ENCODE measurements around the gene COG7.
"Not testable (repeated sequence)": the region's sequence is repeated elsewhere in the genome, so short reads cannot be mapped to it uniquely, and the experiment has no call there.

COG7 gene

DNA sequence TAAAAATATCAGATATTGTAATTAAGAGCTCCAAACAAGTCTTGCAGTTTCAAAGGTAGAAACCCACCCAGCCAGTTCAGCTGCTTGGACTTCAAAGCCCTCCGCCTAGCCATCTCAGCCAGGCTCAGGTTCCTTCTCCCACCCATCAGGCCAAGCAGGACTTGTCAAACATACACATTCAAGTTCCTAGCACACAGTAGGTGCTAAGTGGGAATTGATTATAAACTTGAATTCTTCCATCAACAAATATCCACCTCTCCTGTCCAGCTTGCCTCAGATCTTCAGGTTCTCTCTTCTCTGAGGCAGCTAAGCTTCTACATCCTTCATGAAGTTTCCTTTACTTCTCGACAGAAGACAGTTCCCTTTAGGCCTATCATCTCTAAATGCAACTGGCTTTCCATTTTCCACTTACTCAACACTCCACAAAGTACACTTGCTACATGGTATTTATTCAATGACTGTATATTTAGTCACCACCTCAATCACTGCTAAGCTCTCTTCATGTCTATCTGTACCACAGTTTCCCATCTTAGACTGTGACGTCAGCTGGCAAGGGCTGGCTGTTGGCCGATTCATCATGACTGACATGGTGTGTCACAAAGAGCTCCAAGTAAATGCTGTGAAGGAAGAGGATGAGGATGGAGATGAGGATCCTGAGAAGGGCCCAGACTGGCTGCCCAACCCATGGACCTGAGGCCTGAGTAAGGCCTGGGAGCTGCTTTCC lies 13.3 kb upstream of the COG7 start:
- no peak for DNase-seq

DNA sequence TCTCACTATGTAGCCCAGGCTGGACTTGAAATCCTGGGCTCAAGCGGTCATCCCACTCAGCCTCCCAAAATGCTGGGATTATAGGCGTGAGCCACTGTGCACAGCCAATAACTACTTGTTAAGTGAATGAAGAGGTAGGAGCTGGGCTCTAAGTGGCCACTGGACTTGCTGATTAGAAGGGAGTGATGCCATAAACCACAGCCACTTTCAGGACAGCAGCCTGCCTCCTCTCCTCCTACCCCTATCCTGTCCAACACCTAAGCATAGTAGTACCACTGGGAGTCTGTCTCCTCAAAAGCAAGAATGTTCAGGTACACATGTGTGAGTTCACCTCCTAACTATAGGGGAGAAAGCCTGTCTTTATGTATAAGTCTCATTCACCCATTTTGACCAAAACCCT lies 12.2 kb upstream of the COG7 start:
- no peak for DNase-seq

DNA sequence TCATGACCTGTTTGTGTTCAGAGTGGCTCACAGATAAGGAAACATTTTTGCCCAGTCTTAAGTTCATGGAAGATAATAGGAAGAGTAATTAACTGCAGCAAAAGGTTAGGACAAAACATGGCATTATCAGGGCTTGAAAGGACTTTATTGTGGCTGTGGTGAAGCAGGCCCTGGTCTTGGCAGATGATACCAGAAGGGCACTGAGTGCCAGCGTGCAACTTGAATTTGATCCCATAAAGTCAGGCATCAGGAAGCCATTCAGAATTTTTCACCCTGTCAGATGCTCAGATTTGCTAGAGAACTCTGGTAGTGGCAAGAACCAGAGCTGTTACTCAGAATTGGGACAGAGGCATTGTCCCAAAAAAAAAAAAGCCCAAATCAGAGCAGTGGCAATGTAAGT lies 11.2 kb upstream of the COG7 start:
- DNase-seq = no peak

DNA sequence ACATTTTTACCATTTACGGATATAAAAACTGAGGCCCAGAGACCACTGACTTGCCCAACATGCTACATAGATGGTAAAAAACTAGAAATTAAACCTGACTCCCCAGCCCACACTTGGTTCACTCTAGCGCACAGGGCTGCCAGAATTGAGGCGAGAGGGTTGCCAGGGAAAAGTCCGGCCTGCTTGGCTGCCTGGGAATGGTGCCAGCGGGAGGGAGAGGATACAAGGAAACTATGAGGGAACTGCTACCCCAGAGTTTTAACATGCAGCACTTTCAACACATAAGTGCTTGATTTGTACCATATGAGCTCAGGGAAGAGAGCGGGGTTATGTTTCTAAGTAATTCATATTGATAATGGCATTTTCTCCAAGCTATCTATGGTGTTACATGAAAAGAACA lies 10.0 kb upstream of the COG7 start:
- DNase-seq = not testable (repeated sequence)

DNA sequence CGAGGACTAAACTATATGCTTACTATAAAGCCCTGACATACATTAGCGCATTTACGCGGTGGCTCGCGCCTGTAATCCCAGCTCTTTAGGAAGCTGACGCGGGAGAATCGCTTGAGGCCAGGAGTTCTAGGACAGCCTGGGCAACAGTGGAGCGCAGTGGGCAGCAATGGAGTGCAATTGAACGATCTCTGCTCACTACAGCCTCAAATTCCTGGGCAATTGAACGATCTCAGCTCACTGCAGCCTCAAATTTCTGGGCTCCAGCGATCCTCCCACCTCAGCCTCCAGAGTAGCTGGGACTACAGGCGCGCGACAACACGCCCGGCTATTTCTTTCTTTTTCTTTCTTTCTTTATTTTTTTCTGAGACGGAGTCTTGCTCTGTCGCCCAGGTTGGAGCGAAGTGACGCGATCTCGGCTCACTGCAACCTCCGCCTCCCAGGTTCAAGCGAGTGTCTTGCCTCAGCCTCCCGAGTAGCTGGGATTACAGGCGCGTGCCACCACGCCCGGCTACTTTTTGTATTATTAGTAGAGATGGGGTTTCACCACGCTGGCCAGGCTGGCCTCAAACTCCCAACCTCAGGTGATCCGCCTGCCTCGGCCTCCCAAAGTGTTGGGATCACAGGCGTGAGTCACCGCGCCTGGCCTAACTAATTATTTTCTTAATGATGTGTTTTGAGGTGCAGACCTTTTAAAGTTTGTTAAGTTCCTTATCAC lies 506 bp upstream of the COG7 start:
- no peak for DNase-seq

DNA sequence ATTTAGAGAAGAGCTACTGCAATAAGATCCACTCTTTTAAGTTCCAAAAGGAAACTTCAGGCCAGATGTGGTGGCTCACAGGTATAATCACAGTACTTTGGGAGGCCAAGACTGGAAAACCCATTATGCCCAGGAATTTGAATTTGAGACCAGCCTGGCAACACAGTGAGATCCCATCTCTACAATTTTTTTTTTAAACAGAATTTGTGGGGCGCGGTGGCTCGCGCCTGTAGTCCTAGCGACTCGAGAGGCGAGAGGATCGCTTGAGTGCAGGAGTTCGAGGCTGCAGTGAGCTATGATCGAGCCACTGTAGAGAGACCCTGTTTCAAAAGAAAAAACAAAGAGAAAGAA lies 793 bp downstream of the COG7 start:
- no peak for DNase-seq

DNA sequence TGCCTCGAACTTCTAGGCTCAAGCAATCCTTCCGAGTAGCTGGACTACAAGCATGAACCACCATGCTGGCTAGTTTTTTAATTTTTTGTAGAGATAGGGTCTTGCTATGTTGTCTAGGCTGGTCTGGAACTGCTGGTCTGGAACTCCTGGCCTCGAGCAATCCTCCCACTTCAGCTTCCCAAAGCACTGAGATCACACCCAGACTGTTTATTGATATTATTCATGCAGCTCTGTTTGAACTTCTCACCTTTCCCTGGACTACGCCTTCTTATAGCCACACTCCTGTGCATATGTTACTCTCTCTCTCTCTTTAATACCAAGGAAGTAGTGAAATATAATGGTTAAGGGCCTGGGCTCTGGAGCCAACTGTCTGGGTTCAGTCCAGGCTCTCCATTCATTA lies 4.6 kb downstream of the COG7 start:
- DNase-seq = no peak

DNA sequence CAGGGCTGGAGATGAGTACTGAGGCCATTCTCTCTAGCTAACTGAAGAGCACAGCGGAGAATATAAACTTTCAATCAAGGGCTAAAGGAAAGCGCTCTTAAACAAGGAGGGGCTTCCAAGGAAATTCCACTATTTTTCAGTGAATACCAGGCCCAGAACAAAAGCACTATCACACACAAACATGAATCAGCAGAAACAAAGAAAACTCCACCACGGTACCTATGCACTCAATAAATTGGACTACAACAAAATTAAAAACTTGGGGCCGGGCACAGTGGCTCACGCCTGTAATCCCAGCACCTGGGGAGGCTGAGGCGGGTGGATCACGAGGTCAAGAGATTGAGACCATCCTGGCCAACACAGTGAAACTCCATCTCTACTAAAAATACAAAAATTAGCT lies 15.4 kb downstream of the COG7 start:
- not testable (repeated sequence) for DNase-seq

DNA sequence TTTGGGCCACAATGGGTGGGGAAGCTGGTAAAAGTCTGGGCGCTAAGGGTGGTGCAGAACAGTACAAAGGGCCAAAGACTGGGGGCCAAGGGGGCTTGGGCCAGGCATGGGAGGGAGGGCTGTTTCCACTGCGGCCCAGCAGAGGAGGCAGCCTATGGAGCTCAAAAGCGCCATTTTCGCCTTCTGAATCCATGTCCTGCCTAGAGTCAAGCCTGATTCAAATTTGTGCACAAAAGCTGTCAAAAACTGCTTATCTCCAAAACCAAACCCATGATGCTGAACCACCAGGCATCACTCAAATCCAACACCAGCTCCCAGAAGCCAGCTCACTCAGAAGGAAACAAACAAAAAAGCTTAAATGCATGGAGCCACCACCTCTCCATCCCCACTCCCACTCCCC lies 16.0 kb downstream of the COG7 start:
- DNase-seq = no peak

DNA sequence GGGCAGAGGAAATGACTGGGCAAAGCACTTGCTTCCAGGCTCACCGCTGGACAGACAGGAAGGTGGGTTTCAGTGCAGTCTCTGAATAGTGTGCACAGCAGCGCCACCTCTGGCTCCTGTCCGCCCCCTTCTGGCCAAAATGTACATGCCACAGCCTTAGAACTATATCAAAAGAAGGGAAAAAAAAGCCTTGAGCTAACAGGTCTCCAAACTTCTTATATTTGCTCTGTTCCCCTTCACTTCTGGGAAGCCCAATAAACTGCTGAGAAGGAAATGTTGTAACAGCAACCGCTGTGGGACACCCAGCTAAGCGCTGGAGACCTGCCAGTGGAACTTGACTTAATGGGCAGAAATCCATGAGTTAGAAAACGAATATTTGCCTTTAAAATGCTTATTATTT lies 17.5 kb downstream of the COG7 start:
- DNase-seq = peak; percentile 78

DNA sequence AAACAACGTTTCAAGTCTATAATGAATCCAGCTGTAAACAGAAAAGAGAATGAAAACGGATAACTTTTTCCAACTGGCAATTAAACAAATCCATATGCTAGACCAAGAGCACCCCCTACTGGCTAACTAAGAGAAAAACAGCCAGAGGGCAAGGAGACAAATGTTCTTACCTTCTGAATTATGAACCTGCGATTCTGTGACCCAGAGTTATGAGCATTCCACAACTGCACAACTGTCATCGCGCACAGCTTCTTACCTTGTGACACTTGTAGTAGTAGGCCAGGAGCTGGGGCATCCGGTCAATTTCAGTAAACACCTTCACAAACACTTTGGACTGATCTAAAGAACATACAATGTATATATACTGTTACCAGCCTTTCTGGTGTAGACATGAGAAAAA lies 18.6 kb downstream of the COG7 start:
- peak; percentile 96 for DNase-seq

DNA sequence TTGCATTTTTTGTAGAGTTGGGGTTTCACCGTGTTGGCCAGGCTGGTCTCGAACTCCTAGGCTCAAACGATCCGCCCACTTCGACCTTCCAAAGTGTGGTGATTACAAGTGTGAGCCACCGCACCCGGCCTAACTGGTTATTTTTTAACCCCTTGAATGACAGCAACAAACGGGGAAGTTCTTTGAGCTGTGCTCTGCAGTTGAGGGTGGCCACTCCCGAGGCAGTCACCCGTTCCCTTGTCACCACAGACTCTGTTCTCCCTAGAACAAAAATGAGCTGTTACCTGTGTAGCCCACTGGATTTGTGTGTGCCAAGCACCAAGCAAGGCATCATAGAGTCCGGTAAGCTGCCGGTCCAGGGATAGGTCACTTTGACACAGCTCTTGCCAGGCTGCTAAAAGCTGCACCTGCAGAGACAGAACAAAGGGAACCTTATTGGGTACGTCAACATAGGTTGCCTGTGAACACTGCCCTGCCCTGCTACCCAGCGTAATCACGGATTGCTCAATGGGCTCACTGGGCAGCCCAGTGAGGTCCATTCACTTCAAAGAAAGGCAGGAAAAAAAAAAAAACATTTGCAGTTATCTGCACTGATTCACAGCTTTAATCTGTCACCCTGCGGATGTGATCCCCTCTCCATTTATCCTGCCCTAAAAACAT lies 19.6 kb downstream of the COG7 start:
- no peak for DNase-seq

DNA sequence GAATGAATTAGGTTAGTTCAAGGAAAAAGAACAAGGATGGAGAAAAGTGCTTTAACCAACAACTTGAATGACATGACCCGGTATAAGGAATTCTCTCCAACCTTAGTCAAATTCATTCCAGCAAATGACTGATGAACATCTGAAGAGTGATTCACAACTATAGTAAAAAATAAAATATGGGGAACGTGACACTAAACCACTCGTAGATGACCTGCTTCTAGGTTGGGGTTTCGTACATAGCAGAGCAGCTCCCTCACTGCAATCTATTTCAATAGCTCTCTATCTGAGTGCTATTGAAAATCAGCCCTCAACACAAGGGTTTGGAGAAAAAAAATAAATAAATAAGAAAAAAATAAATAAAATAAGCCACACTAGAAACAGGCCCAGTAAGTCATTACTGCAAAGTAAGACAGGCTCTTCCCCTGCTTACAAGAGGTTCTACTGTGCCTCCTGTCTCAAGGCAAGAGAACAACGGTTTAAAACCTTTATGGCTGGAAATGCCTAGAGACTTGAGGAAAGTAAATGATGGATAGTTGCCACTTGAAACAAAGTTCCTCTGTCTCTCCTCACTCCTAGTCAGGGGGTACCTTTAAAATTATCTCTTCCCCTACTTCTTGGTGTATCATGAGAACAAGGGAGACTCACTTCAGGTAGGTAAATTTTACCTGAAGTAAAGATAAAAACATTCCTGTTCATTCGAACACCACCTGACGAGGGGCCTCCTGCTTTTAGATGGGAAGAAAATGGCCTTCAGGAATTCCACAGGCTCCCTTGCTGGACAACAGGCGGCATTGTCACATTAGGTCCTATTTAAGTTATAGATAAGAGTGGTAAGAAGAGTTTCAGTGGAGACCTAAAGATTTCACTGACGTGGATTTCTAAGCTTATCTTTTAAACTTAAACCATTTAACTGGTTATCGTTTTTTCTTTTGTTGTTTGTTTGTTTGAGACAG lies 20.5 kb downstream of the COG7 start:
- DNase-seq = peak; percentile 76

DNA sequence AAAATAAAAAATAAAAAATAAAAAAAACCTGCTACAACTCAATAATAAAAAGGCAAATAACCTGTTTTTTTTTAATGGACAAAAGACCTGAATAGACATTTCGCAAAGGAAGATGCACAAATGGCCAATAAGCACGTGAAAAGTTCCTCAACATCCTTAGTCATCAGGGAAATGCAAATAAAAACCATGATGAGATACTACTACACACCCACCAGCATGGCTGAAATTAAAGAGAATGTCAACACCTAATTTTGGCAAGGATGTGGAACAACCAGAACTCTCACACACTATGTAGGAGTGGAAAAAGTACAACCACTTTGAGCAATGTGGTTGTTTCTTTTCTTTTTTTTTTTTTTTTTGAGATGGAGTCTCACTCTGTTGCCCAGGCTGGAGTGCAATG lies 24.6 kb downstream of the COG7 start:
- DNase-seq = no peak

DNA sequence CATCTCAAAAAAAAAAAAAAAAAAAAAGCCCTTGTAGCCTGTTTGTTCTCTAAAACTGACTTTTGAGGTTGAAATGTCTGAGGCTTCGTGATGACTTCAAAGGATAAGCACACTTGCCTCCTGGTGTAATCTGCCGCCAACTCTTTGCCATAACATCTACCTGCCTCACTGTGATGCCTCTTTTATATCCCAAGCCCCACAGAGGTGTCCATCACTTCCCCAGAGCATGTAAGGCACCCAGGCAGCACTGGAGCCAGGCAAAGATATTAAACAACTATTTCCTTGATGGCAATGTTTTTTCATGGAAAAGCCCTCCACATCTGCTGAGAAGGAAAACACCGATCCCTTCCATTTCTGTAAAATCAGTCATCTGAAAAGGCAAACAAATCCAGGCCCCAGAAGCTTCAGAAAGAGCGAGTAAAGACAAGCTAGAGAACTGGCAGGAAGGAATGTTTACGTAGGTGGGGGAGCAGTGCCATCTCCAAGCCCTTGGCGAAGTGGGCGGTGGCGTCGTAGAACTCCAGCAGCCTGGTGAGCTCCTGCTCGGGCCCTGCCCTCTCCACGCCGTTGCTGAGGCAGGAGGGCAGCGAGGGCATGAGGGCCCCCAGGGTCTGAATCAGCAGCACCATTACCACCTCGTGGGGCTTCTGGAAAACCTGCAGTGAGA lies 28.6 kb downstream of the COG7 start:
- DNase-seq = peak; percentile 84

DNA sequence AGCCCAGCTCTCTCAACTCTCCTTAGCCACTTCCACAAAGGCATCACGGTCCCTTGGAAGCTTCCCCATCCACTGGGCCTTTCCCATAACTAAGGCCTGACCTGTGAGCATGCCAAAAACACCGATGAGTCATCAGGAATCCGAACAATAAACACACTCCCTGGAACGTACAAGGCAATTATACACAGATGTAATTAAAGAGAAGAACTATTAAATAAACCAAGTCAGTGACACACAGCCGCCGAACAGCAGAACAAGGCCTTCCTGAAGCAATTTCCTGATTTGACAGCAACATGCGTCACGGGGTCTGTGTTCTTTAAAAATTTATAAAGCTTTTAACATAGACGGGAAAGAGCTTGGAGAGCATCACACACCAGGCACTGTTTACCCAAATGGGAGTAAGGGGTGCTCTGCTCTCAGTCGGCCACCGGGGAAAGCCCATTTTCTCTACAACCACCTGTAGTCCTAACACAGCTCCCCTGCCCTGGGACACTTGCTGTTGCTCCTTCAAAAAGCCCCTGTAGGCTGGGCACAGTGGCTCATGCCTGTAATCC lies 29.4 kb downstream of the COG7 start:
- DNase-seq = peak; percentile 21

DNA sequence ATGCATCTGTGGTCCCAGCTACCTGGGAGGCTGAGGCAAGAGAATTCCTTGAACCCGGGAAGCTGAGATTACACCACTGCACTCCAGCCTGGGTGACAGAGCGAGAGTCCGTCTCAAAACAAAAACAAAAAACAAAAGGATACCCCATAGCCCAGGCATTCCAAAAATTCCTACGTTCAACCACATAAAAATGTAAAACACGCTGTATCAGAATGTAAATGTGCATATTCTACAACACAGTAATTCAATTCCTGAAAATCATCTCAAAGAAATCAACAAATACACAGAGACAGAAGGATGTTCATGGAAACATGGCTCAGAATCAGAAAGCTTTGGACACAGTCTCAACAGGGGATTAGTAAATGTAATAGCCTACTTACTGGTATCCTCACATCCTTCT lies 33.0 kb downstream of the COG7 start:
- DNase-seq = no peak

DNA sequence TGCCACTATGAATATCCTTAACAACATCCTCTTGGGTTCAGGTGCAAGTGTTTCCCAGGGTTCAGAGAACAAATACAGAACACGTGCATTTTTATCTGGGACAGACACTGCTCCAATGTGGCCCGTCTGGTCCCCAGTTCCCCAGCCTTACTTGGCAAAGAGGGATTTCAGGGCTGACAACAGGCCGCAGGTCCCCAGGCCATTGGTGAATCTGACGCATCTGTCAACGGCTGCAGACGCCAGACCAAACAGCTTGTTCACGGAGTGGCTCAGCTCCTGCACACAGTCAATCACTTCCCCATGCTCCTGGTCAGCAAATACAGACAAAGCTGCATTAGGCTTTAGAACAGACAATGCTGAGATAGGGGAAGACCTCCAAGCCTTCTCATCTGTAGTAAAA lies 36.2 kb downstream of the COG7 start:
- DNase-seq = no peak

DNA sequence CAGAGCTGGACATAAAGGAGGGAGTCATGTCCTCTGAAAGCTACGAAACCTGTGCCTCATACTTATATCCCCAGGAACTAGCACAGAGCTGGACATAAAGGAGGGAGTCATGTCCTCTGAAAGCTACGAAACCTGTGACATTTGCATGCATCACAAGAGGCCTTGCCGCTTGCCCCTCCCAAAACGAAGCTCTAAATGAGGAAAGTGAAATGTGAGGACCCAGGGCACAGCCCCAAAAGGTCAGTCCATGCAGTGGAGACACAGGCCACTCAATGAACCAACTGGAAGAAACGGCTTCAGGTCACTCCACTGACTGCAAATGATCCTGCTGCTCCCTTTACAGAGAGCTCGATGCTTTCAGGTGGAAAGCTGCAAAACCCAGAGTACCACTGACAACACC lies 38.3 kb downstream of the COG7 start:
- DNase-seq = no peak

DNA sequence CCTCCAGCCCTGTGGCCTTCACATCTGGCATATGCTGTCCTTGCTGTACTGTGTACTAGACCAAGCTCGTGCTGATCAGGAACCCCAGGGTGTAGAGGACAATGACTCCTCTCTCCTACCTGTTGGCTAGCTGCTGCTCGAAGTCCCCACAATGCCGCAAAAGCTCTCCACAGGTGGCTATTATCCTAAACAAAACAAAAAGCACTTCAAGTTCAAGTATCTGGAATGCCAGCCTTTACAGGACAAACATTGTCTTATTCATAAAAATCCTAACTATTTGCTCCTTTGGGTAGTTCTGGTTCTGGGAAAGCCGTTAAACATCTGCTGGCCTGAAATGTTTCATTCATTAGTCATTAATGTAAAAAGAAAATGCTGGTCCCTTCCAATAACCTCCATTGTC lies 42.8 kb downstream of the COG7 start:
- DNase-seq = peak; percentile 47

DNA sequence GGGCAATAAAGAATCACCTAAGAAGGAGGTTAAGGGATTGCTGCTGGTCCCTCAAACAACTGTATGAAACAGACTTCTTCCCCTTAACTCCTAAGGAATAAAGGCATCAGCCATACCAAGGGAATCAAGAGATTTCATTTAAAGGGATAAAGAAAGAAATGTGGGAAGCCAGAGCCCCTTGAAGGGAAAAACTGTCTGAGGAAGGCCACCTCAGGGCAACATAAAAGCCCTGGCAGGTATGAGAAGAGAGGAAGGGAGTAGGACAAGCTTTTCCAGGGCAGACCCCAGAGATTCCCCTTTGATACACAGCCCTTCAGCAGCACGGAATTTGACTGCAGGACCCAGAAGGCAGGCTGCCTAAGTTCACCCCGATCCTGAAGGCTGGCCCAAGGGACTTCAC lies 43.5 kb downstream of the COG7 start:
- no peak for DNase-seq

DNA sequence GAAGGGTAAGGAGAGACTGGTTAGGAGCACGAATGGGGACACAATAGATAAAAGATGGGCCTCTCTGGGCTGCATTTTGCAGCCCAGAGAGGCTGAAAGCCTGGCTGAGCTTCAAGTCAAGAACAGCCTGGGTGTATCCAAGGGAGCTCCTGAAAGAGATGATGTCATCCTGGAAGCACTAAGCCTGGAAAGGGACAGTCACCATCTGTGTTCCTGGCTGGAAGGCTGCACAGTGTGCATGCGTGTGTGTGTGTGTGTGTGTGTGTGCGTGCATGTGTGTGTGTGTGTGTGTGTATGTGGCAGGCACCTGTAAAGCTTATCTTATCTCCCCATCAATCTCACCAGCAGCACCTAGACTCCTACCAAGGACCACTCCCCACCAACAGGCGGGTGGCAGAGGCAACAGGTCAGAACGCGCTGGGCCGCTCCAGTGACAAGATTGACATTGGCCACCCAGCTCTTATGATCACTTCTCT lies 44.1 kb downstream of the COG7 start:
- DNase-seq = peak; percentile 32

Measured in NCI-H510A treated with DMSO at 0.1 percent for 48 hours (cell line).